NCI-H226 (cell line): ENCODE data around the gene IQCB1.
"Not testable (repeated sequence)": the region's sequence is repeated elsewhere in the genome, so short reads cannot be mapped to it uniquely, and the experiment has no call there.

Source experiments
- DNase-seq: peaks from one replicate; pipeline ENCODE4 v3.0.0-alpha.2; 2015

The IQCB1 gene

DNA sequence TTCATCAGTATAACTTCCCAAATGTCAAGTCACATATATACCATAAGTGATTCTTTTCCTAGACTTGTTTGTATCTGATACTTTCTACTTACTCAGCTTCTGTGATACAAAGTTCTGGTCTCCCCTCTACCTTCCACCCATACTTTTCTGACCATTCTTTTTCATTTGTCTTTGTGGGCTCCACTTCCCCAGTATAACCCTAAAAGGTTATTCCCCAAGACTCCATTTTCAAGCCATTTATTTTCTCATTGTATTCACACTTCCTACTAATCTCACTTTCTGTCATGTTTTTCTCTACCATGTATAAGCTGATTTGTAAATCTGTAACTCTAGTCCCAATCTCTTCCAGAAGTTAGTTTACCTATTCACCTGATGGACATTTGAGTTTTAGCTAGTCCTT, 34.0 kb downstream of the IQCB1 start:
- DNase-seq, result no peak

DNA sequence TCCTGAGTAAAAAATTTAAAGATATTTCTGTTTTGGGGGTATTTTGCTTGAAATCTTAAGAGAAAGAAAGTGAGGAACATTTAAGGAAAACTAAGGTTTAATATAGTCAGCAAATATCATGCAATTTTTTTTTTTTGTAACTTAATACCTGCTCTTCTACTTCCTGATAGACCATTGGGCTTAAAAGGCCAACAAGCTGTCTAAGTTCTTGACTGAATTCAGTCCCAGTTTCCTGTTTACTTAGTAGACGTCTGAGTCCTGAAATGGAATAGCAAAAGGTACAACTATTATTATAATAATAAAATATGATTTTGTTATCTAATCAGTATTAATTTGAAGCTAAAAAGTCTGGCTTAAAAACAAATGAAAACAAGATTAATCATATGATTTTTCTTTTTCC, 37.9 kb downstream of the IQCB1 start:
- no peak for DNase-seq

DNA sequence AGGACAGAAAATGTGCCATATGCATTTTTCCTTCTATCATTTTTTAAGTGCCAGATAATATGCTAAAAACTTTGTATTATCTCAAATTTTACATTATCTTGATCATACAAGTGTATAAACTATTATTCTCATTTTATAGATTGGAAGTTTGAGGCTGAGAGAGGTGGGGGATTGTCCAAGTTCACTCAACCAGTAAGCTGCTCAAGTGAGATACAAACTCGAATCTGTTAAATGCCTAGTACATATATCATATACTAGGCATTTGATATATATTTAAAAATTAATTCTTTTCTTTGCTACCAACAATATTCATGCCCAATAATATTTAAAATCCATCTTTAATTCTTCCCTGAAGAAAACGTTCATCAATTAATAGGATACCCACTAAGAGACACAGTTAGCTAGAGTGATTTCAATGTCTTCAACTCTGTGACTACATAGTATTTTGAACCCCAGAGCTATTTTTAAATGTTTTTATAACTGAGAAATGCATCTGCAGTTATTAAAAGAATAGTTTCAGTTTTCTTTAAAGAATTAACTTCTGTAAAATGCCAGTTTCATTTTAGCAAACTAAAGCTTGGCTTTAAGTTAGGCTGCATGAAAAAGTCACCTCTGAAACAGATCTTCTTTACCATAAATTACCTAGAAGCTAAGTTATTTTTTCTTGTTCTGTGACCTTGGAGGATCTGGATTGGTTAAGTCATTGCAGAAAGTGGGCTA, 40.4 kb downstream of the IQCB1 start:
- DNase-seq, result no peak

DNA sequence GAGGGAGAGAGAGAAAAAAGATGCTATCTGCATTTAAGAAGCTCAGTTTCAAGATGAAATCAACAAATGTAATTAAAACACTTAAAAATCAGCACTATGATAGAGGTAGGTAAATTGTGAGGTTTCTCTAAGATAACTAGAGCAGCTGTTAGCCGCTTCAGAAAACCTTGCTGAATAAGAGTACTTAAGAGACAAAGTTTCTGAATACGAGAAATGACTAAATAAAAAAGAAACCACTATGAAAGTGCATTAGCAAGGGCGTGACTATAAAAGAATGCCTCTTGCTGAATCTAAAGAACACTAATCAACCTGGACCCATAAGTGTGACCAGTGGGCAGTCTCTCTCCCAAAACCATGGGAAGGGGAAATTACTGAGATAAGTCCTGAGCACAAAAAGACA, 41.8 kb downstream of the IQCB1 start:
- no peak for DNase-seq

DNA sequence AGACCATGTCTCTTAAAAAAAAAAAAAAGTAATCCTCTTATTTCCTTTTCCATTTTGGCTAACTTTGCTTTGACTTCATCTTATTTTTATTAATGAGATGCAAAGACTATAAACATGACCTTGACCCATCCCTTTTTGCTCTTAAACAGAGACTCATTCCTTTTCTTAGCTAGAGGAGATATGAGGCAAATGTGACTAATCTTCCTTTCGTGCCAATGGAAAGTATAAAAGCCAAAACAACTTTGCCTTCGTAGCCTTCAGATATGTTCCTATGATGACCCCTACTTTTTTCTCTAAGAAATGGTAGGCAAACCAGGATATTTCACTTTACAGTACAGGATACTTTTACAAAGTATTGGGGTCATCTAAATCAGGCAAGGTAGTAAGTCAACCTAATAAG, 48.4 kb downstream of the IQCB1 start:
- no peak for DNase-seq

DNA sequence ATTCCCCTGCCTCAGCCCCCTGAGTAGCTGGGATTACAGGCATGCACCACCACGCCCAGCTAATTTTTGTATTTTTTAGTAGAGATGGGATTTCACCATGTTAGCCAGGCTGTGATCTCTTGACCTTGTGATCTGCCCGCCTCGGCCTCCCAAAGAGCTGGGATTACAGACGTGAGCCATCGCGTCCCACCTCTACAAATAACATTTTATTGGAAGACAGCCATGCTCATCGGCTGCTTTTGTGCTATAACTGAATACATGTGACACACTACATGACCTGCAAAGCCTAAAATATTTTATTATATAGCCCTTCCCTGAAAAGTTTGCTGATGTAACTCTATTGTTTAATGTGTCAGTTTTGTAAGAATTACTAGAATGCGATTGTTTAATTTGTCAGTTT, 52.1 kb downstream of the IQCB1 start:
- not testable (repeated sequence) for DNase-seq

DNA sequence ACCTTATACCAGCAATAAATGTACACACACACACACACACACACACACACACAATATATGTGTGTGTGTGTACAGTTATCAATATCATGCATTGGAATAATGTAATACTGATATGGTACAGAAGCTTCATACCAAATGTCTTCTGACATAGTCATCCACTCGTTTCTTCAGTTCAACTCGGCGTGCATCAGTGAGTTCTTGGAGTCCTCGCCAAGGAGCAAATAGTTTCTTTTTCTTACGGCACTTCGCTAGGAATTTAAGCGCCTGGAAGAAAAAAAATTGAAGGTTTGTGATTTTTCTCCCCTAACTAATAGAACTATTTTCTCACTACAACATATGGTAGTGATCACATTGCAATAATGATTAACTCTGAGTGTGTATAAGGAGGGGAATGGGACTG, 53.2 kb downstream of the IQCB1 start:
- no peak for DNase-seq

DNA sequence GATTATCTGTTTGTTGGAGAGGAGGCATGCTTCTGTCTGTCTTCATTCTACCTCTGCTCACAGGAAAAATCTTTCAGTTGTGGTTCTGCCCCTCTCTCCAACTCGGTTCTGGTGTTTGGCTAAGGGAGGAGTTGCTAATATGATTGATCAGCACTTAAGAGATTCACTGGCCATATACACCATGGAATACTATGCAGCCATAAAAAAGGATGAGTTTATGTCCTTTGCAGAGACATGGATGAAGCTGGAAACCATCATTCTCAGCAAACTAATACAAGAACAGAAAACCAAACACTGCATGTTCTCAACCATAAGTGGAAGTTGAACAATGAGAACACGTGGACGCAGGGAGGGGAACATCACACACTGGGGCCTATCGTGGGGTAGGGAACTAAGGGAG, 59.8 kb downstream of the IQCB1 start:
- not testable (repeated sequence) for DNase-seq

DNA sequence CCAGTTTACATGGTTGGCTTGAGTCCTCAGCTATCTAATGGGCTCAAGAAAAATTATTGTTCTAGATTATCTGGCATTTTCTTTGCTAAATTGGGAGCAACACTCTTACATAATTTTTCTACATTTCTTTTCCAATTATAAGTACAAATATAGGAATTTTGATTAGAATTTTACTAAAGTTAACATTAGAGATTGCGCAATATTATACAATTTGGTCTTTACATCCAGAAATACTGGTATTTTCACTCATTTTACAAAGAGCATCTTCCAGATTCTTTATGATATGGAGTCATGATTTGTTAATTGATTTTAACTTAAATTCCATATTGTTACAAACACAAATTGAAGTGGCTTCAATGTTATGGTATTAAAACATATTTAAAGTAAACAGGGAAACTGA, 65.6 kb downstream of the IQCB1 start:
- no peak for DNase-seq

DNA sequence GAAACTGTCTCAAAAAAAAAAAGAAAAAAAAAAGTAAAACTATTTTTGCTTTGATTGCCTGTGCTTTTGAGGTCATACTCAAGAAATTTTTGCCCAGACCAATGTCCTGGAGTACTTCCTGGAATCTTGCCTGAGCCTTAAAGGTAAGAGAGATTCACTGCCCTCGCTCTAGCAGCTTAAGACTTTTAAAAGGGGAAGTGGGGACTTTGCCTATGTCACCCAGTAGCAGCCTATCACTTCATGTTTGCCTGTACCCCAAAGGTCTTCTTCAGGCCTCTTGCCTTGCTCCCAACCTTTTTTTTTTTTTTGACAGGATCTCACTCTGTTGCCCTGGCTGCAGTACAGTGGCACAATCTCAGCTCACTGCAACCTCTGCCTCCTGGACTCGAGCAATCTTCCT, 66.4 kb downstream of the IQCB1 start:
- DNase-seq, result no peak

DNA sequence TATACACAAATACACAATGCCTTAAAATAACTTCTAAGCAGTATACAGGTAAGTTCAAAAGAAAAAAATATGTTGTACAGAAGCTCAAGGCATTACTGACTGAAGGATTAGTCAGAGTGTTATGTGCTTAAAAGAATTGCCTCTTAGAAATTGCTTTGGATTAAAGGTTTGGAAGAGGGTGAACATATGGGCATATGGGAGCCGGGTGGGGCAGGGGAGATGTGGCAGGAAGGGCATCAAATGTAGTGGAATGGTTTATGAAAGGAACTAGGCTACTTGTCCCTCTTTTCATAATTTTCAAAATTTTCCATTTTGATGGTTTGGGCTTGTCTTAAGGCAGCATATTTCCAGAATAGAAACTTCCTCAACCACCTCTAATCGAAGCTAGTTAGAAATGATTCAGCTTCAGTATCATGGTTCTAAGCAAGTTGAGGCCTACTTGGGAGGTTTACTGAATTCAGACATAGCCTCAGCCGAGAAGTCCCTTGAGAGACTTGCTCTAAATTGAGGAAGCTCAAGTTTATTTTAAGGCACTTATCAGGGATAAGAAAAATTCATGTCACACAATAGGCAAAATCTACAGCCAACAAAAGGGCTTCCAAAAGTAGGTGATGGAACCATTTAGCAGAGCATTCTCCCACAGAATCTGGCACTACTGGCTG, 75.2 kb downstream of the IQCB1 start:
- no peak for DNase-seq

DNA sequence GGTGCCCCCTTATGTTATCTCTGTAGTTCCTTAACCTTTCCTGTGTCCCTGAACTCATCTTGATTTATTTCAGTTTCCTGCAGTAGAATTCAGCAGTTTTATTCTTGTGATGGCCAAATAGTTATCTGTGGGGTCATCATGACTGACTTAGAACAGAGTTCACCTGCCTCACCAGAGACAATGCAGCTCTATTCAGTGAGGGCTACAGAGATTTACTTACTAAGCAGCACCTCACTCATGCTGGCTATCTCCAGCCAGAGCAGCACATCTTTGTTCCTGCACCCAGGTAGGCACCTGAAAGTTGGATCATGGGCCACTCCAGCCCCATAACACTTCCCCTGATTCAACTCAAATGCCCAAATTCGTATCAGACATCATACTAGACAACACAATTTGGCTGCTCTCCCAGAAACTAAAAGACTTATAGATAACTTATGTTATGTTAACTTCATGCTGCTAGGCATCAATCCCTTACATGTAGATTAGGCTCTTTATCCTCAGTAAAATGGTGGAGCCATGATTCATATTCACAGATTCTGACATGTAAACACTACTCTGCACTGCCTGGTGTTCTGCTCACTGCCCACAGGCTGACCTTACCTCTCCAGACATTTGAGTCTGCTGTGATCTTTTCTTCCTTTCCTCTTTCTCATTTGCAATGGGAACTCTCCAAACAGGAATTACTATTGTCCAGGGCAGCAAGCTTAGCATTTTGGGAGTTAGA, 76.0 kb downstream of the IQCB1 start:
- DNase-seq, result peak; percentile 4

DNA sequence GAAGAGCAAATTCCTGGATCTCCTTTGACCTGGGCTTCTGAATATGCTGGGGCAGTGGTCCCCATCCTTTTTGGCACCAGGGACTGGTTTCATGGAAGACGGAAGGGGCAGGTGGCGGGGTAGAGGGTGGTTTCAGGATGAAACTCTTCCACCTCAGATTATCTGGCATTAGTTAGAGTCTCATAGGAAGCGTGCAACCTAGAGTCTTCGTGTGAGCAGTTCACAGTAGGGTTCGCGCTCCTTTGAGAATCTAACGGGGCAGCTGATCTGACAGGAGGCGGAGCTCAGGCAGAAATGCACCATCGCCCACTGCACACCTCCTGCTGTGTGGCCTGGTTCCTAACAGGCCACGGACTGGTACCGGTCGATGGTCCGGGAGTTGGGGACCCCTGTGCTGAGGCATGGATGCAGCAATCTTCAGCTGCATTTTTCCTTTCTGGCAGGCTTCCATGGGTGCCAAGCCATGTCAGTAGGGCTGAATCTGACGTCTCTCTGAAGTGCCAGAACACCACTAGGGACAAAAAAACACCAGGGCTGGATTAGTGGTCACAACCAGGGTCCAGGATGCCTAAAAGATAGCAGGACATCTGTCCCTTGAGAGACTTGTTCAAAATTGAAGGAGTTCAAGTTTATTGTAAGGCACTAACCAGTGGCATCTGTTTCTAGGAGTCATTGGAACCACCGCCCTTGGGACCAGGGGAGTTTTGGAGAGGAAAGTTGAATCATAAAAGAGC, 76.9 kb downstream of the IQCB1 start:
- no peak for DNase-seq

DNA sequence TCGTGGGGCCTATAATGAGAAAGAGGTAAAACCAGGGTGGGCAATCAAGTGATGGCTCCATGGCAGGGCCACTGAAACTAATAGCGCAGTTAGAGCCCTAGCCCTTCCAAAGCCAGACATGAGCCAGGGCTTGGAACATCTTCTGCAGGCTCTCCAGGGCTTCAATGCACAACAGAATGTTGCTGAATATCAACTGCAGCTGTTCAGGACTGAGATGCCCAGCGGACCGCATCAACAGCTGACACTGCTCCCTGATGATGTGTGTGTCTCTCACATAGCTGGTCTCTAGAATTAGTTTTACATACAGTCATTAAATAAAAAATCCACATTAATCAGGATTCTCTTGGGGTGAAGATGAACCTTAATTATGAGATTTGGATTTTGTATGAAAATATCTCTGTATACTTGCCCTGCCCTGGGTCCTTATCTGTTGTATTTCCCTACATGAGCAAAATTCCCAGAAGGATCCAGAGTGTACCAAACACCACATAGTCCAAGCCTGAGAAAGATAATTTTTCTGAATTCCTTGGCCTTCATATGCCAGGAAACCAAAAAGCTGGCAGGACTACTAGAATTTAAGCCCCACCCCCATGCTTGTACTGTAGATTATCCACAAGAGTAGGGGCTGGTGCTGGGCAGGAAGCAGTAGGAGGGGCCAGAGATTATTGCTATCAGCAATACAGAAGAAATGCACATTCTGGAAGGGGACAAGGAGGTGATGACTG, 77.6 kb downstream of the IQCB1 start:
- peak; percentile 48 for DNase-seq

DNA sequence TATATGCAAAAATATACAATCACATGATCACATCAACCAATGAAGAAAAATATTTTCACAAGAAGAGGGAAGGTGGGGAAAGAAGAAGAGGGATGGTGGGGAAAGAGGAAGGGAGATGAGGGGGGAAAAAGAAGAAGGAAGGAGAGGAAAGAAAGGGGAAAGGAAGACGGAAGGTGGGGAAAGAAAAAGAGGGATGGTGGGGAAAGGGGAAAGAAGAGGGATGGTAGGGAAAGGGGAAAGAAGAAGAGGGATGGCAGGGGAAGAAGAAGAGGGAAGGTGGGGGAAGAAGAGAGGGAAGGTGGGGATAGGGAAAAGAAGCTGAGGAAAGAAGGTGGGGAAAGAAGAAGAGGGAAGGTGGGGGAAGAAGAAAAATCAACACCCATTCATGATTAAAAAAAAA, 82.1 kb downstream of the IQCB1 start:
- no peak for DNase-seq

DNA sequence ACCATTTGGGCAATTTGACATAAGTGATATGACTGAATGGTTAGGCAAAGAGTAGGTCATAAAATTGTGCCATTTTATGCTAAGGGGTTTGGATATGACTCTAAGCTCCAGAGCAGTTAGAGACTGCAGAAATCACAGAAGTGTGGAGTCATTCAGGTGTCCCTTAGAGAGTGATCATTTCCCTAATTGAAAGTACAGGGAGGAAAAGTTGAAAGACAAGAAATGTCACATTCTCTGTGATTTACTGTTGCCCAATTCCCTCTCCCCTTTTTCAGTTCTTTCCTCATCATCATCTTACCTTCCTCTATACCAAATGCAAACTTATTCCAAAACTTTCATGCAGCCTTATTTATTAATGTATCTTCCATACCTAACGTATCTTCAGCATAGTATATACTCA, 82.6 kb downstream of the IQCB1 start:
- no peak for DNase-seq

DNA sequence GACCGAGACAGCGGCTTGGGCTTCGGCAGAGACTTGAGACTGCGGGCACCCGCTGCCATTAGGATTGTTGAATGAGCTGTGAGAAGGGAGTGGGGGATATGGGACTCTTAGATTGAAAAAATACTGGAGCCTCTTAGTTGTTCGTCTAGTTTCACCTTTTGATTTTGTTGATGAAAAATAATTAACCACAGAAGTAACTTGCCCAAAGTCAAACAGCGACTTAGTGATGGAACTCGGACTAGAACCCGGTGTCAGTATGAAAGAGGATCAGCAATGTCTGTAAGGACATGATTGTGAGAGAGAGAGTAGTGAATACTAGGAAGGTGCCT, 84.8 kb downstream of the IQCB1 start:
- no peak for DNase-seq

DNA sequence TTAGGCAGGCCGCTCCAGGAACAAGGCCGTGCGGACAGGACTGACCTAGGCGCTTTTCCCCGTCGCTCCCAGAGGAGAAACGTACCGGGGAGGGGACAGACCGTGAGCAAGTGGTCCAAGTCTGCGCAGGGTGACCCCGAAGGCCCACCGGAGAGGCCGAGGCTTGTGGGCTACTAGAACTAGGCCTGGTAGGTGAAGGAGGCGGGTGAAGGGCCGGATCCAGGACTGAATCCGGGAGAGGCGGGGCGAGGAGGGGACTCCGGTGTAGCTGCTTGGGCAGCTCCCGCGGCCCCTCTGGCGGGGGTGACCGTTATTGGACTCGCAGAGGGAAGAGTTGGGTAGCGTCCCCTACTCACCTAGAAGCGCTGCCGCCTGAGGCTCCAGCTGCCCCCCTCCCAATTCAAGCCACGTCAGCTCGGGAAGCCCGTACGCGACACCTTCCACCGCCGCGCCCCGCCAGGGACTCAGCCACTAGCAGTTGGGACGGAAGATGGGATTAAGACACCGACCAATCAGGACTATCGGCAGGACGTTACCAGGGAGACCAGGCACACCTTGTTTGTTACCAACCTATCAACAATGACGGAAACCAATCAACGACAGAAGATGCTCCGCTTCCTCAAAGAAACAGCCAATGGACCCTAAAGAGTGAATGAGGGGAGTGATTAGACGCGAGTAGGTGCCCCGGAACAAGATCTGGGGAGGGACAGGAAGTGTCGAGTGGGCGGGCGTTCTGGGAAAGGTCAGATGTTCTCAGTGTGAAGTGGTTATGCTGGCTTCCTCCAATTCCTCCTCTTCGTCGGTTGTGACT, 85.4 kb downstream of the IQCB1 start, which contains the start of gene GOLGB1:
TSS of gene GOLGB1 (minus strand) at position 466 of the 811 bp plus-strand sequence. CDS start 18,770 bp downstream, outside the sequence.
- DNase-seq, result peak; percentile 94

DNA sequence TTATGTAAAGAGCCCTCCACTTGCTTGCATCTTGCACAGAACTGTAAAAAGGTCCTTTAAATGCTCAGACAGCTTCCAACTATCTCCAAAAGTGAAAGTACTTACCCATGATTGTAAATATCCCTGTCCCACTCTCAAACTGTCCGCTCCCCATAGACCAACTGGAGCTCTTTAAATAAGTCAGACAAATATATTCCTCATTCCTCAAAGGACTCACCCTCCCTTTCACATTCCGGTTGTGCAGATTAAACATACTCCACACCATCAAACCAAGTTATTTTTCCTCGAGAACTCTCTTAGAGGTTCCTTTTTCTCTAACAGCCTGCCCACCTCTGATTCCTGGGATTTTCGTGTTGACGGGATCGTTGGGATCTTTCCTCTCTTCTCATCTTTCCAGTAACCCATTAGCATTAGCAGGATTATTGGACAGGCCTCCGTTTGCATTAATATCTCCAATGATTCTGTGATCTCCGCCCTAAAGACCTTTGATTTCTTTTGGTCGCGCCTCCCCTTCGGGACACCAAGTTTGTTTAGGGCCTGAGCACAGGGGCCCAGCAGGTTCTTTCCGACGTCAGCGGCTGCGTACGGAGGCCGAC, 86.1 kb downstream of the IQCB1 start:
- DNase-seq, result no peak

DNA sequence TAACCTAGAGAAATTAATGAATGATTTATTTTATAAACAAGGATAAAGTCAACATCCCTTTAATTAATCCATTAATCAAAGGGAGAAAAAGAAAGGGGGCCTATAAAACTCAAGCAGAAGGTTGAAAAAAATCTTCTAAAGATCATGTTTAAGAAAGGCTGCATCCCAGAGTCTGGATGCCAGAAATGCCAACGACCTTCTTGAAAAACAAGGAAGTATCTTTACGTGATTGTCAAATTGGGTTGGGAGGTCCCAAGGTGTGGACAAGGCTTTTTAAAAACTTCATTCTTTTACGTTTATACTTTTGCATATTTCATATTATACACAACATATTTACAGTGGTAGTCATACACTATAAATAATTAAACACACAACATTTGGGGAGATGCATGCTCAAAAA, 86.9 kb downstream of the IQCB1 start:
- DNase-seq, result no peak

DNA sequence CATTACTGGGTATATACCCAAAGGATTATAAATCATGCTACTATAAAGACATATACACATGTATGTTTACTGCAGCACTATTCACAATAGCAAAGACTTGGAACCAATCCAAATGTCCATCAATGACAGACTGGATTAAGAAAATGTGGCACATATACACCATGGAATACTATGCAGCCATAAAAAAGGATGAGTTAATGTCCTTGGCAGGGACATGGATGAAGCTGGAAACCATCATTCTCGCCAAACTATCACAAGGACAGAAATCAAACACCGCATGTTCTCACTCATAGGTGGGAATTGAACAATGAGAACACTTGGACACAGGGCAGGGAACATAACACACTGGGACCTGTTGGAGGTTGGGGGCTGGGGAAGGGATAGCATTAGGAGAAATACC, 91.8 kb downstream of the IQCB1 start:
- not testable (repeated sequence) for DNase-seq

DNA sequence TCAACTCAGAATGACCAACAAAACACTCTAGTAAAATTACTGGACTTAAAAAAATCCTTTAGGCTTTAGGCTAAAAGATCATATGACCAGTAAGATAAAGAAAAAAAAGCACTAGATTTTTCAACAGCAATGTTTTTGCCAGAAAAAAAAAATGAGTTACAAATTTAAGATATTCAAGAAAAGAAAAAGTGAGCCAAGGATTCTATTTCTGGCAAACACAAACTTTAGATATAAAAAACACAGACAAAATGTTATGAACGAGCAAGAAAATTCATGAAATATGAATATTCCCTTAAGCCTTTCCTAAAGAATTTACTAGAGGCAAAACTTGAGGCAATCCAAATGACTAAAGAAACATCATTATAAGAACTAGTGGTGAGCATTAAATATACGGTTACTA, 94.0 kb downstream of the IQCB1 start:
- no peak for DNase-seq
